Cardiac ventricle fibroblast (primary cell): Measurements from ENCODE around the gene TAF1A. TPM values are rescaled to one million over a fixed set of nuclear protein-coding genes. Genes with fewer than 3 reads are reported as not detected.

Experiments
- total RNA-seq: library from RNA; depleted of rRNA; stranded (reverse); fragments of >200 nt; gene quantifications from 2 replicates; pipeline ENCODE4 v1.2.3, GENCODE V29; 2015

TAF1A gene
- total RNA-seq: 3.9 and 4.2 TPM in 2 replicates

DNA sequence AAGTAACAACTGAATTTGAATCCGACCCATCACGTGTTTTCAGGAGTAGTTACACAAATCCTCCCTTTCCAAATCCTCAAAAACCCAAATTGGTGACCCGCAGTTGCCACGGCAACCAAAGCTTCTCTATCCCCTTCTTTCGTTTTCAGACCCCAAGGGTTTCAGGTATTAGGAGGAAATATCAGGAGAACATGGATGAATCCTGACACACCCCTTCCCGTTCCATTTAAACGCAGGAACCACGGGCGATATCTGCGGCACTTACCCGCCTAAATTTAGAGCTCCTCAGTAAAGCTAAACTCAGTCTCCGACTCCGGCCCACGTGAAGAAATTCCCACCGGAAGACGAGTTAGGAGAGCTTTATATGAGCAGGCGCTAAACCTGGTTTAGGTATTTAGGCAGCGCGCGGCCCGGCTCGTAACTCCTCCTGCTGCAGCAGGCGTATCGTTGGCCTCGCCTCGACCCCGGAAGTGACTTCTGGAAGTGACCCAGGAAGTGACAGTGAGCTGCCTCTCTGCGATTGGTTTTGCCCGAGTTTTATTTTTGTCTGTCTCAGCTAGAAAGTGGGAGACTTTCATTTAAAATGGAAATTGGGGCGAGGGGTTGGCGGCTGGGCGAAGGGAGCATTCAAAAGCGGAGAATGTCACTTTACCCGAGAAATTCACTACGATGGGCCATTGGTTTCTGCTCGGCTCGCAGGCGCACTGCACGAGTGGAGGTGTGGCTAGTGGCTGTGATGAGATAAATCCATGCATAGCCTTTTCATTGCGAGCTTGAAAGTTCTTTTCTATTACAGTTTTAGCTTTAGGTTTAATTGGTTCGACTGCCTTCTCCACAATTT is at the start of gene TAF1A:
TAF1A (minus strand) TSS at position 472 of the 841 bp plus-strand sequence.

GRCh38 chr1:222618001-222618879 is 28.5 kb upstream of the TAF1A start, which contains the start of gene MIA3:
Gene MIA3, plus strand, starts transcription at chr1:222618097. Its CDS starts 14 bp downstream, at chr1:222618111.

GRCh38 chr1:222547944-222548671 is 41.6 kb downstream of the TAF1A start, which contains the start of gene HHIPL2:
Gene HHIPL2, minus strand, starts transcription at chr1:222548104. Its CDS starts 60 bp downstream, at chr1:222548044.

Other genes starting within 250 kb of the TAF1A start
- 0.81 and 2.0 TPM in 2 replicates for gene HHIPL2, start 41.8 kb downstream of the TAF1A start, total RNA-seq
- 42.9 and 67.8 TPM in 2 replicates for gene MIA3, start 28.2 kb upstream of the TAF1A start, total RNA-seq
- gene AIDA, start 122.6 kb upstream of the TAF1A start, total RNA-seq: 65.0 and 66.0 TPM in 2 replicates
- gene BROX, start 122.6 kb upstream of the TAF1A start, total RNA-seq: 35.4 and 52.1 TPM in 2 replicates
- not detected in 2 replicates for gene FAM177B, start 147.3 kb upstream of the TAF1A start, total RNA-seq
- gene DISP1, start 225.1 kb upstream of the TAF1A start, total RNA-seq: 6.0 and 7.0 TPM in 2 replicates